HAP-1 (cell line): ENCODE measurements around the gene HOXB2.

Source experiments
- DNase-seq, 2 experiments: peaks; one replicate each; pipeline ENCODE4 v3.0.0-alpha.2; 2016 to 2020; ENCODE audit warnings: low spot score in 2 of 2
- H3K27me3 ChIP-seq: fragments of 250-450 bp; sonication (Bioruptor Pico); 2 replicates; pipeline ENCODE4 v1.5.1; 2020; ENCODE audit warnings: low read depth, mild to moderate bottlenecking, moderate library complexity
- H3K36me3 ChIP-seq: fragments of 250-450 bp; sonication (Bioruptor Pico); replicated peaks from 2 replicates; pipeline ENCODE4 v1.5.1; 2020; ENCODE audit warnings: mild to moderate bottlenecking
- H3K4me1 ChIP-seq: fragments of 250-450 bp; sonication (Bioruptor Pico); 2 replicates; pipeline ENCODE4 v1.5.1; 2020; ENCODE audit warnings: mild to moderate bottlenecking
- H3K4me3 ChIP-seq: fragments of 250-450 bp; sonication (Bioruptor Pico); 2 replicates; pipeline ENCODE4 v1.5.1; 2020; ENCODE audit warnings: mild to moderate bottlenecking, moderate library complexity
- H3K9me3 ChIP-seq: fragments of 250-450 bp; sonication (Bioruptor Pico); 2 replicates; pipeline ENCODE4 v1.5.1; 2020; ENCODE audit warnings: mild to moderate bottlenecking, moderate library complexity
- in situ Hi-C: fragments of 300-500 bp; cut with MboI; formaldehyde crosslinking; loops from 3 replicates; pipeline ENCODE4 v1.14.3; 2020; ENCODE audit warnings: low sequenced_read_pairs, inconsistent platforms, mixed read lengths

Gene HOXB2

GRCh38 chr17:48587276-48588073 lies 42.6 kb upstream of the HOXB2 start:
- in situ Hi-C loops = no loop called here
- peaks cover 6% of the 10 kb centered on the region; the same call in 1 of the 2 replicates for H3K4me1 ChIP-seq
- DNase-seq = no peak
- no peaks in the 10 kb centered on the region for H3K36me3 ChIP-seq
- no peaks in the 10 kb centered on the region for H3K9me3 ChIP-seq
- peaks cover 21% of the 10 kb centered on the region for H3K27me3 ChIP-seq
- no peak overlapping the region for H3K4me3 ChIP-seq

GRCh38 chr17:48586355-48587258 lies 41.7 kb upstream of the HOXB2 start:
- no peak for DNase-seq
- Histone ChIP-seq H3K9me3 (no peaks in the 10 kb centered on the region), H3K27me3 (peaks cover 21% of the 10 kb centered on the region), H3K36me3 (no peaks in the 10 kb centered on the region), H3K4me1 (peaks cover 6% of the 10 kb centered on the region; the same call in 1 of the 2 replicates), H3K4me3 (no peak overlapping the region)
- in situ Hi-C loops = no loop called here

GRCh38 chr17:48584223-48584741 lies 39.4 kb upstream of the HOXB2 start:
- Histone ChIP-seq H3K9me3 (no peaks in the 10 kb centered on the region), H3K4me3 (no peak overlapping the region), H3K27me3 (peaks cover 16% of the 10 kb centered on the region), H3K36me3 (no peaks in the 10 kb centered on the region), H3K4me1 (peaks cover 6% of the 10 kb centered on the region; the same call in 1 of the 2 replicates)
- no peak for DNase-seq
- in situ Hi-C loops = no loop called here

- in situ Hi-C loops = no loop called here
- no peak for DNase-seq
- Histone ChIP-seq H3K4me1 (peaks cover 6% of the 10 kb centered on the region; the same call in 1 of the 2 replicates), H3K9me3 (no peaks in the 10 kb centered on the region), H3K4me3 (no peak overlapping the region), H3K36me3 (no peaks in the 10 kb centered on the region), H3K27me3 (peaks cover 11% of the 10 kb centered on the region)
These were observed 38.9 kb upstream of the HOXB2 start for GRCh38 chr17:48583708-48584222.

GRCh38 chr17:48582750-48583069 lies 37.8 kb upstream of the HOXB2 start:
- no peaks in the 10 kb centered on the region for H3K9me3 ChIP-seq
- in situ Hi-C loops = no loop called here
- DNase-seq = no peak
- peaks cover 6% of the 10 kb centered on the region; the same call in 1 of the 2 replicates for H3K4me1 ChIP-seq
- no peaks in the 10 kb centered on the region for H3K36me3 ChIP-seq
- H3K27me3 ChIP-seq = peaks cover 6% of the 10 kb centered on the region
- H3K4me3 ChIP-seq = no peak overlapping the region

- Histone ChIP-seq H3K36me3 (no peaks in the 10 kb centered on the region), H3K4me3 (no peak overlapping the region), H3K9me3 (no peaks in the 10 kb centered on the region), H3K4me1 (peaks cover 13% of the 10 kb centered on the region), H3K27me3 (no peaks in the 10 kb centered on the region)
- DNase-seq = no peak
- in situ Hi-C loops = loop anchor here (5.0 kb wide), 1 partner anchor 38 kb away; no protein-coding TSS in a partner anchor
These were observed 35.0 kb upstream of the HOXB2 start for GRCh38 chr17:48579760-48580554.

GRCh38 chr17:48579471-48579759 lies 34.5 kb upstream of the HOXB2 start:
- Histone ChIP-seq H3K27me3 (no peaks in the 10 kb centered on the region), H3K4me1 (peaks cover 16% of the 10 kb centered on the region), H3K9me3 (no peaks in the 10 kb centered on the region), H3K36me3 (no peaks in the 10 kb centered on the region), H3K4me3 (no peak overlapping the region)
- DNase-seq = no peak
- in situ Hi-C loops = loop anchor here (5.0 kb wide), 1 partner anchor 37 kb away; no protein-coding TSS in a partner anchor

GRCh38 chr17:48578616-48579470 lies 33.9 kb upstream of the HOXB2 start:
- peak overlapping the region; percentile 58 for H3K4me3 ChIP-seq
- in situ Hi-C loops = loop anchor here (5.0 kb wide), 1 partner anchor 37 kb away; no protein-coding TSS in a partner anchor
- no peaks in the 10 kb centered on the region for H3K27me3 ChIP-seq

GRCh38 chr17:48577946-48578615 lies 33.2 kb upstream of the HOXB2 start, which contains the start of gene HOXB4:
Gene HOXB4 (minus strand): TSS chr17:48578350. CDS start chr17:48578319, 31 bp downstream.
- no peaks in the 10 kb centered on the region for H3K27me3 ChIP-seq
- in situ Hi-C loops = loop anchor here (5.0 kb wide), 1 partner anchor 36 kb away; no protein-coding TSS in a partner anchor
- no peaks in the 10 kb centered on the region for H3K36me3 ChIP-seq
- H3K9me3 ChIP-seq = no peaks in the 10 kb centered on the region
- peaks cover 24% of the 10 kb centered on the region for H3K4me1 ChIP-seq
- peak; percentile 81 to 89 for DNase-seq
- peak within 1 kb of the TSS; percentile 58 for H3K4me3 ChIP-seq

More at GRCh38 chr17:48578616-48579470, 33.9 kb upstream of the HOXB2 start:
- peaks cover 16% of the 10 kb centered on the region for H3K4me1 ChIP-seq
- no peaks in the 10 kb centered on the region for H3K36me3 ChIP-seq
- H3K9me3 ChIP-seq = no peaks in the 10 kb centered on the region
- peak in 1 of 2 experiments; percentile 39 for DNase-seq

GRCh38 chr17:48577330-48577945 lies 32.5 kb upstream of the HOXB2 start:
- Histone ChIP-seq H3K4me1 (peaks cover 28% of the 10 kb centered on the region), H3K36me3 (no peaks in the 10 kb centered on the region), H3K9me3 (no peaks in the 10 kb centered on the region), H3K4me3 (peak overlapping the region; percentile 58), H3K27me3 (no peaks in the 10 kb centered on the region)
- peak in 1 of 2 experiments; percentile 62 for DNase-seq
- in situ Hi-C loops = loop anchor here (5.0 kb wide), 1 partner anchor 35 kb away; no protein-coding TSS in a partner anchor

GRCh38 chr17:48576479-48577309 lies 31.8 kb upstream of the HOXB2 start:
- Histone ChIP-seq H3K27me3 (no peaks in the 10 kb centered on the region), H3K4me1 (peaks cover 28% of the 10 kb centered on the region), H3K4me3 (peak overlapping the region; percentile 58)

More at GRCh38 chr17:48576479-48577309, 31.8 kb upstream of the HOXB2 start:
- H3K9me3 ChIP-seq = no peaks in the 10 kb centered on the region
- in situ Hi-C loops = loop anchor here (5.0 kb wide), 1 partner anchor 34 kb away; no protein-coding TSS in a partner anchor
- peak in 1 of 2 experiments; percentile 67 for DNase-seq
- no peaks in the 10 kb centered on the region for H3K36me3 ChIP-seq
